ENCODE measurements around the gene COG3. TPM values are rescaled to one million over a fixed set of nuclear protein-coding genes. Genes with fewer than 3 reads are reported as not detected.

Gene COG3
- total RNA-seq, 4 donors from 2014 or later, result 27.1 to 36.0 (median 31.0) TPM

GRCh38 chr13:45575830-45576180 is 111.1 kb downstream of the COG3 start:
- H3K27me3 ChIP-seq, result no peaks in the 10 kb centered on the region
- H3K4me1 ChIP-seq, result no peaks in the 10 kb centered on the region
- no peak for DNase-seq (ENCODE audit: low spot score in 2 of 2)
- H3K27ac ChIP-seq, result no peak overlapping the region
- 45 to 68% methylated on average over 1 of the region's 1 CpG for WGBS, 2 donors
- TF ChIP-seq CTCF (IDR thresholded peaks at IDR 0.05), result no peak
- TF ChIP-seq EP300 (IDR thresholded peaks at IDR 0.05), result no peak
- no peak for TF ChIP-seq POLR2A (IDR thresholded peaks at IDR 0.05)
- H3K9me3 ChIP-seq, result no peaks in the 10 kb centered on the region
- no peaks in the 10 kb centered on the region for H3K36me3 ChIP-seq
- no peak overlapping the region for H3K4me3 ChIP-seq

GRCh38 chr13:45576466-45576865 is 111.7 kb downstream of the COG3 start:
- DNase-seq (ENCODE audit: low spot score in 2 of 2), result no peak
- Histone ChIP-seq H3K27me3 (no peaks in the 10 kb centered on the region), H3K4me1 (no peaks in the 10 kb centered on the region), H3K27ac (no peak overlapping the region), H3K9me3 (no peaks in the 10 kb centered on the region), H3K36me3 (no peaks in the 10 kb centered on the region), H3K4me3 (no peak overlapping the region)
- WGBS, 2 donors, result 81 to 87% methylated on average over 4 of the region's 4 CpGs
- TF ChIP-seq EP300 (IDR thresholded peaks at IDR 0.05) (no peak), CTCF (IDR thresholded peaks at IDR 0.05) (no peak), POLR2A (IDR thresholded peaks at IDR 0.05) (no peak)

GRCh38 chr13:45582408-45583076 is 117.8 kb downstream of the COG3 start:
- WGBS, 2 donors, result 47 to 56% methylated on average over 3 of the region's 3 CpGs

DNA sequence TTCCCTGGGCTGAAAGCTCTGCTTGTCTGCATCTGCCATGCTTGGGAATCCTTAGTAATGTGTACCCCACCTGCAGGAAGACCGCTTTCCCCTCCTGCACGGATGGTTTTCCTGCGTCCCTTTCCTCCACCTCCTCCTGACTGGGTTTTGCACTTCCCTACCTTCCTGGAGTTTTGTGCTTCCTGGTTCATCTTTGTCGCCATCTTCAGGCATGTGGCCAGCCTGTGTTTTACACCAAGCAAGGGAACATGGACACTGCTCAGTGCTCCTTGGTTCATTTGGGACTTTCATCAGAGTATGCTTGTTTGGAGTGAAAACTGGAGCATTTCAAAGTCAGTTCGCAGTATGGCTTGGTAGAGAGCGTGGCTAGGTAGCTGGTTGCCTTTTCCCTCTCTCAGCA is 120.1 kb downstream of the COG3 start:
- no peaks in the 10 kb centered on the region for H3K9me3 ChIP-seq
- H3K27me3 ChIP-seq, result no peaks in the 10 kb centered on the region
- DNase-seq (ENCODE audit: low spot score in 2 of 2), result no peak
- H3K27ac ChIP-seq, result no peak overlapping the region
- TF ChIP-seq EP300 (IDR thresholded peaks at IDR 0.05), result no peak
- TF ChIP-seq CTCF (IDR thresholded peaks at IDR 0.05), result no peak
- no peak for TF ChIP-seq POLR2A (IDR thresholded peaks at IDR 0.05)
- no peak overlapping the region for H3K4me3 ChIP-seq
- H3K36me3 ChIP-seq, result no peaks in the 10 kb centered on the region
- no peaks in the 10 kb centered on the region for H3K4me1 ChIP-seq
- WGBS, 2 donors, result 88 to 89% methylated on average over 6 of the region's 6 CpGs

More at GRCh38 chr13:45582408-45583076, 117.8 kb downstream of the COG3 start:
- Histone ChIP-seq H3K27ac (no peak overlapping the region), H3K27me3 (no peaks in the 10 kb centered on the region), H3K36me3 (no peaks in the 10 kb centered on the region), H3K4me3 (no peak overlapping the region), H3K4me1 (no peaks in the 10 kb centered on the region), H3K9me3 (no peaks in the 10 kb centered on the region)
- DNase-seq (ENCODE audit: low spot score in 2 of 2), result no peak
- no peak for TF ChIP-seq POLR2A (IDR thresholded peaks at IDR 0.05)
- TF ChIP-seq CTCF (IDR thresholded peaks at IDR 0.05), result no peak
- no peak for TF ChIP-seq EP300 (IDR thresholded peaks at IDR 0.05)

Small RNA genes lying within 50 kb of the gene (small RNA-seq; reads per million reads assigned to genes)
- gene RNA5SP27, result not detected
- not detected for gene TIMM9P3

Other genes starting within 250 kb of the COG3 start
- gene TPT1, start 123.8 kb upstream of the COG3 start, total RNA-seq, result 1,000 to 10,000 TPM; 1,952 to 3,130 (median 2,235) TPM
- 10 to 100 TPM in 3 of 4 donors, 1 to 10 TPM in 1; 9.6 to 20.1 (median 12.0) TPM for gene SLC25A30, start 46.6 kb upstream of the COG3 start, total RNA-seq
- not detected for gene ERICH6B, start 150.8 kb downstream of the COG3 start, total RNA-seq
- gene CBY2, start 237.4 kb downstream of the COG3 start, total RNA-seq, result not detected